Right lobe of liver (tissue), 6 donors: Measurements from ENCODE around the gene ABCG4. TPM values are rescaled to one million over a fixed set of nuclear protein-coding genes. Genes with fewer than 3 reads are reported as not detected.
A peak's percentile ranks its signal among the peaks of the same experiment; 100 is the strongest.

Experiments used
- ATAC-seq, 4 donors: fragments of 200-7000 bp; cut with Tn5 transposase; one replicate each; pipeline ENCODE4 v1.9.1; 2020; ENCODE audit warnings: mild to moderate bottlenecking in 4 of 4, moderate library complexity in 4 of 4
- DNase-seq, 3 donors: peaks; one replicate each; pipeline ENCODE4 v3.0.0-alpha.2; 2020
- H3K27ac ChIP-seq, 3 donors: fragments of 200-600 bp; one replicate each; pipeline ENCODE4 v1.8.0; 2022
- H3K27me3 ChIP-seq, 2 donors: fragments of 200-600 bp; one replicate each; pipeline ENCODE4 v1.8.0; 2022
- H3K36me3 ChIP-seq, 4 donors: fragments of 200-600 bp; sonication (generic) in 1 of 4; one replicate each; pipeline versions ENCODE4 v1.5.1 to v1.8.0; 2017 to 2022; ENCODE audit warnings: control low read depth in 1 of 4
- H3K4me1 ChIP-seq, 4 donors: fragments of 200-600 bp; sonication (generic) in 1 of 4; one replicate each; pipeline versions ENCODE4 v1.5.1 to v1.8.0; 2017 to 2022; ENCODE audit warnings: control low read depth in 1 of 4
- H3K4me3 ChIP-seq, 3 donors: fragments of 200-600 bp; one replicate each; pipeline ENCODE4 v1.8.0; 2022
- H3K9me3 ChIP-seq, 4 donors: fragments of 200-600 bp; sonication (generic) in 1 of 4; one replicate each; pipeline versions ENCODE4 v1.5.1 to v1.8.0; 2017 to 2022; ENCODE audit warnings: control low read depth in 1 of 4
- CTCF ChIP-seq, 4 donors: fragments of 200-600 bp in 3 of 4; fragments of 450-650 bp in 1 of 4; IDR thresholded peaks; one replicate each; pipeline versions ENCODE4 v1.5.1 to v1.8.0; 2016 to 2022; ENCODE audit warnings: antibody characterized with exemption in 4 of 4, mild to moderate bottlenecking in 2 of 4
- POLR2A ChIP-seq: fragments of 450-650 bp; IDR thresholded peaks from one replicate; pipeline ENCODE4 v1.6.1; 2017; ENCODE audit warnings: antibody characterized with exemption, mild to moderate bottlenecking
- WGBS: methylation state at CpG from one replicate; pipeline ENCODE4 v1.1.6; 2018; ENCODE audit warnings: low coverage, low lambda C conversion rate; ENCODE audit not compliant: insufficient coverage; ENCODE audit errors: missing lambda C conversion rate; 5-methylcytosine and 5-hydroxymethylcytosine counted together
- intact Hi-C, 2 donors: fragments of 100-400 bp; cut with DNase I; formaldehyde crosslinking; loops; one replicate each; pipeline versions ENCODE4 v1.11.2 to v1.14.1; 2022
- total RNA-seq, 6 experiments: library from RNA; depleted of rRNA in 2 of 6; stranded (reverse); fragments of >200 nt in 2 of 6; fragmentation: NEBNext Ultra II Directional in 3 of 6; extraction: Animal tissue kit (Norgen Biotek cat#: 25700) in 3 of 6; gene quantifications; one replicate each; pipeline versions ENCODE4 v1.1.0 to v1.2.4, GENCODE V29; 2016 to 2023
- donor health status: DM: no; HTN: yes; CAD: no.
- donor health status: DM: no; HTN: no; CAD: no.
- donor health status: DM: no; HTN: no; CAD: no.
- donor health status: DM: no; HTN: yes; CAD: no.
- donor health status: DM: no; HTN: yes; CAD: no.

The ABCG4 gene
- total RNA-seq, 6 experiments from 2014 or later, result 0.04 to 0.22 (median 0.09) TPM; not detected in 2

GRCh38 chr11:119168471-119169281 lies 19.8 kb downstream of the ABCG4 start, which contains the start of gene NLRX1:
NLRX1 (plus strand) TSS chr11:119168725; CDS start chr11:119171404, 2,679 bp downstream.
- Histone ChIP-seq H3K4me1 (peaks cover 0 to 4% (median 2%) of the 10 kb centered on the region in 4 donors), H3K27me3 (no peaks in the 10 kb centered on the region), H3K4me3 (peak within 1 kb of the TSS; percentile 63 to 95 (median 94)), H3K27ac (peak within 1 kb of the TSS; percentile 70 to 95 (median 93)), H3K9me3 (no peaks in the 10 kb centered on the region), H3K36me3 (no peaks in the 10 kb centered on the region)
- TF ChIP-seq POLR2A (peak; percentile 87), CTCF (IDR thresholded peaks at IDR 0.05) (peak; percentile 81 to 85 (median 84))
- WGBS, result no CpG with 5 or more reads among the region's 63 CpGs
- intact Hi-C loops, result no loop called here
- DNase-seq, result peak; percentile 86 to 91 (median 89)
- ATAC-seq, result peak; percentile 93 to 98 (median 96)

GRCh38 chr11:119169282-119169719 lies 20.4 kb downstream of the ABCG4 start:
- H3K27me3 ChIP-seq, result no peaks in the 10 kb centered on the region
- TF ChIP-seq POLR2A (no peak), CTCF (IDR thresholded peaks at IDR 0.05) (no peak)
- H3K4me3 ChIP-seq, result peak overlapping the region; percentile 63 to 95 (median 94)
- no peaks in the 10 kb centered on the region for H3K9me3 ChIP-seq
- H3K4me1 ChIP-seq, result peaks cover 0 to 4% (median 2%) of the 10 kb centered on the region in 4 donors
- peak in 2 of 3 donors; percentile 51 to 60 for DNase-seq
- intact Hi-C loops, result no loop called here
- 0% methylated on average over 5 of the region's 15 CpGs for WGBS
- H3K27ac ChIP-seq, result peak overlapping the region; percentile 70 to 95 (median 93)
- peak; percentile 50 to 57 (median 51) for ATAC-seq
- H3K36me3 ChIP-seq, result peaks cover 0 to 2% (median 0%) of the 10 kb centered on the region in 4 donors

GRCh38 chr11:119172513-119172912 lies 23.7 kb downstream of the ABCG4 start:
- H3K4me1 ChIP-seq, result peaks cover 0 to 4% (median 2%) of the 10 kb centered on the region in 4 donors
- ATAC-seq (no peak), DNase-seq (no peak)
- no peak overlapping the region for H3K27ac ChIP-seq
- WGBS, result 60% methylated on average over 1 of the region's 2 CpGs
- TF ChIP-seq POLR2A (no peak), CTCF (IDR thresholded peaks at IDR 0.05) (no peak)
- H3K27me3 ChIP-seq, result no peaks in the 10 kb centered on the region
- H3K9me3 ChIP-seq, result no peaks in the 10 kb centered on the region
- H3K36me3 ChIP-seq, result peaks cover 0 to 9% (median 0%) of the 10 kb centered on the region in 4 donors
- intact Hi-C loops, result no loop called here
- no peak overlapping the region for H3K4me3 ChIP-seq

- H3K36me3 ChIP-seq, result peaks cover 0 to 9% (median 0%) of the 10 kb centered on the region in 4 donors
- peaks cover 0 to 8% (median 2%) of the 10 kb centered on the region in 4 donors for H3K4me1 ChIP-seq
- intact Hi-C loops, result no loop called here
- no peaks in the 10 kb centered on the region for H3K27me3 ChIP-seq
- DNase-seq (no peak), ATAC-seq (no peak)
- no peak overlapping the region for H3K27ac ChIP-seq
- 50% methylated on average over 1 of the region's 21 CpGs for WGBS
- TF ChIP-seq POLR2A (no peak), CTCF (IDR thresholded peaks at IDR 0.05) (no peak)
- H3K9me3 ChIP-seq, result no peaks in the 10 kb centered on the region
- no peak overlapping the region for H3K4me3 ChIP-seq
Observed at GRCh38 chr11:119173453-119173852, 24.6 kb downstream of the ABCG4 start.
